Umbilical cord (tissue), 2 donors: ENCODE measurements around the gene MCTP2. TPM values are rescaled to one million over a fixed set of nuclear protein-coding genes. Genes with fewer than 3 reads are reported as not detected.

Source experiments
- DNase-seq: peaks from one replicate; pipeline ENCODE4 v3.0.0-alpha.2; 2015; ENCODE audit warnings: low spot score
- total RNA-seq: library from RNA; depleted of rRNA; stranded (reverse); fragments of >200 nt; gene quantifications from one replicate; pipeline ENCODE4 v1.2.3, GENCODE V29; 2014; ENCODE audit warnings: low replicate concordance; ENCODE audit not compliant: insufficient read depth

Gene MCTP2
- total RNA-seq, 1 donor from 2014 or later = 122 TPM

DNA sequence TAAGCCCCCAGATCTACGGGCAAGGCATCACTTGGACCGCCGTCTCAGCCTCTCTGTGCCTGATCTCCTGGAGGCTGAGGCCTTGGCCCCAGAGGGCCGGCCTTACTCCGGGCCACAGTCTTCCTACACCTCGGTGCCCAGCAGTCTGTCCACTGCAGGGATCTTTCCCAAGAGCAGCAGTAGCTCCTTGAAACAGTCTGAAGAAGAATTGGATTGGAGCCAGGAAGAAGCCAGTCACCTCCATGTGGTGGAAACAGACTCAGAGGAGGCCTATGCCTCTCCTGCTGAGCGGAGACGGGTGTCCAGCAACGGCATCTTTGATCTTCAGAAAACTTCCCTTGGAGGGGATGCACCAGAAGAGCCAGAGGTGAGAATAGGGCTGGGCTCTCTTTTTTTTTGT is 67.0 kb downstream of the MCTP2 start:
- no peak for DNase-seq

DNA sequence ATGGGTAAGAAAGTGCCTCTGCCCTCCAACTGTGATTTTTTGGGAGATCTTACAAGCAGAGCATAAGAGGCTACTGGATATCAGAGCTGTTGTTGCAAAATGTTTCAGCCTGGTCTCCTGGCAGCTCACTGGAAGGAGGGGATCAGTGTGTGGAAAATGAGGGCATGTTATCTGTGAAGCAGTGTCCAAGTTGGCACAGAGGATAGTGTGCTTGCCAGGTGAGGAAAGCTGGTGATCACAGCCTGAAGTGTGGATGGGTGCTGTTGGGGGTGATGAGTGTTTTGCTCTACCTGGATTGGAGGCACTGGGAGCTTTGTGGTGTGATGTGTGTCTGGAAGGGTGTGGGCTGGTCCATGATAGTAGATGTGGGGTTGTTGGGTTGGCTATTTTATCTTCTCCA is 69.3 kb downstream of the MCTP2 start:
- no peak for DNase-seq

DNA sequence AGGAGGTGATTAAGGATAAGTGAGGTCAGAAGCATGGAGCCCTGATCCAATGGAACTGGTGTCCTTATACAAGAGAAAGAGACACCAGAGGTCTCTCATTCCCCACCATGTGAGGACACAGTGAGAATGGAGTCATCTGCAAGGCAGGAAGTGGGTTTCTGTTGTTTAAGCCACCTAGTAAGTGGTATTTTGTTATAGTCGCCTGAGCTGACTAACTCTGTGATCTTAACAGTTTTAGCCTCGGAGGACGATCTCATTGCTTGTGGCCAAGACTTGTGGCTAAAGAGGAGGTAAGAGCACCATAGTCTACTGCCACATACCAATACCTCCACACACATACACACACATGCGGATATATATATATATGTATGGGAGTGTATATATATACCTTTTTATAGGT is 73.8 kb downstream of the MCTP2 start:
- no peak for DNase-seq

DNA sequence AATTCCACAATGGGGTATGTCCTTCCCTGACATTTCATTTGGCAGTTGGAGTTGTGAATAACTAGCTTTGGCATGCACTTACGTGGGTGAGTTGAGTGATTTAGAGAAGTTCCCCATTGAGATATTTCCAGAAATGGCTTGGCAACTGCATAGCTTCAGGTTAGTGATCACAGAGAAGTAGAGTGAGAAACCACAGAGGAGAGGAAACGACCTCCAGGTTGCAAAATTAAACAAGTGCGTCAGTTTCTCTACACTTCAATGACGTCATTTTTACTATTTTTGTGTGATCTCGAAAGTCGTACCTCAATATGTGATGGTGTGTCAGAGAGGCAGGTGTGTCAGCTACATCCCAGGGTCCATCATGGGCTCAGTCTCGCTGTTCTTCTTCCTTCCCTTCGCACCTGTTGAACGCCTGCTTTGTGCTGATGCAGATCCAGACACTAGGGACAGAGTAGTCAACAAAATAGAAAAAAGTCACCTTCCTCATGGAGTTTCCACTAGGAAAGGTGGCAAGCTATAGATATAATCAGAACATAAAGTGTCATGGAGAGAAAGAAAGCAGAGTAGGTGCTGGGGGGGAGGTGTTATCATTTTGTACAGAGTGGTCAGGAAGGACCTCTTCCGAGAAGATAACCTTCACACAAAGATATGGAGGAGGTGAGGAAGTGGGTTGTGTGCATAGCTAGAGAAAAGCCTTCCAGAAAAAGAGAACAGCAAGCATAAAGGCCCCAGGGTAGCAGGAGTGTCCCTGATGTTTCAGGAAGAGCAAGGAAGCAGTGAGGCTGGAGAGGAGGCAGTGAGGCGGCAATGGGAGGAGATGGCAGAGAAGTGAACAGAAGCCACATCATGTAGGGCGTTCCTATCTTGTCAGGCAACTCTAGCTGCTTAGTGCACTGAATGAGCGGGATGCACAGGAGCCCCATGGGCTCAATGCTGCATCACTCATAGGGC is 75.6 kb downstream of the MCTP2 start:
- no peak for DNase-seq

DNA sequence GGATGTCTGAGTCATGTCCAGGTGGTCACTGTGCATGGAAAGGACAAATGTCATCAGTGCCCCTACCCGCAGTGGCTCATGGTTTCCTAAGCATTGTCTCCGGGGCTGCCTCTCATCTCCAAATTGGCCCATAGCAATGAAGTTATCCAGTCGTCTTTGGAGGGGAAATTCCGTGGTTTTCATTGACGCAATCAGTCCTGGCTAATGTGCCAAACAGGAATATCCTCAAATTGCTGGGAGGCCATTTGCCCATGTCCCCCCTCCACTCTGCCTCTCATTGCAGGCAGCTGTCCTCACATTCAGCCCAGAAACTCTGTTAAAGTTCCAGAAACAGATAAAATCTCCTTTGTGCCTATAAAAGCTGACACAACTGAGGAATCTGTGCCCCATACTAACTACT is 81.6 kb downstream of the MCTP2 start:
- no peak for DNase-seq

- no peak for DNase-seq
Measured at GRCh38 chr15:94314639-94315038, 83.3 kb downstream of the MCTP2 start.

- DNase-seq = no peak
Measured at GRCh38 chr15:94317211-94317610, 85.8 kb downstream of the MCTP2 start.

DNA sequence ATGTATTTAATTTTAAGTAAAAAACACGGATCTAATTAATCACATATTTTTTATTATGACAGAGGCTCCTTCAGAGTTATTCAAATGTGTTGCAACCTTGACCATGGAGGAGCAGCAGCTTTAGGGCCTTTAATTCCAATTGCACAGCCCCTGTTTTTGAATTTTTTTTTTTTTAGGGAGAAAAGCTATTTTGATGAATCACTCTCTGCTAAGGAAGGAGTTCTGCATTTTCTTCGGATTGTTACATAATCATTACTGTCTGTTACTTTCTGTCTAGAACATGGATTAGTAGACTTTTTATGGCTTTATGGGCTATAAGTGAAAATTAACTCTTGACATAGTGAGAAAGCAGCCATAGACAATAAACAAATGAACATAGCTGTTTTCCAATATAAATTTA is 90.8 kb downstream of the MCTP2 start:
- peak; percentile 69 for DNase-seq

GRCh38 chr15:94323076-94323475 is 91.7 kb downstream of the MCTP2 start:
- no peak for DNase-seq

GRCh38 chr15:94324117-94324826 is 92.9 kb downstream of the MCTP2 start:
- DNase-seq = peak; percentile 68

DNA sequence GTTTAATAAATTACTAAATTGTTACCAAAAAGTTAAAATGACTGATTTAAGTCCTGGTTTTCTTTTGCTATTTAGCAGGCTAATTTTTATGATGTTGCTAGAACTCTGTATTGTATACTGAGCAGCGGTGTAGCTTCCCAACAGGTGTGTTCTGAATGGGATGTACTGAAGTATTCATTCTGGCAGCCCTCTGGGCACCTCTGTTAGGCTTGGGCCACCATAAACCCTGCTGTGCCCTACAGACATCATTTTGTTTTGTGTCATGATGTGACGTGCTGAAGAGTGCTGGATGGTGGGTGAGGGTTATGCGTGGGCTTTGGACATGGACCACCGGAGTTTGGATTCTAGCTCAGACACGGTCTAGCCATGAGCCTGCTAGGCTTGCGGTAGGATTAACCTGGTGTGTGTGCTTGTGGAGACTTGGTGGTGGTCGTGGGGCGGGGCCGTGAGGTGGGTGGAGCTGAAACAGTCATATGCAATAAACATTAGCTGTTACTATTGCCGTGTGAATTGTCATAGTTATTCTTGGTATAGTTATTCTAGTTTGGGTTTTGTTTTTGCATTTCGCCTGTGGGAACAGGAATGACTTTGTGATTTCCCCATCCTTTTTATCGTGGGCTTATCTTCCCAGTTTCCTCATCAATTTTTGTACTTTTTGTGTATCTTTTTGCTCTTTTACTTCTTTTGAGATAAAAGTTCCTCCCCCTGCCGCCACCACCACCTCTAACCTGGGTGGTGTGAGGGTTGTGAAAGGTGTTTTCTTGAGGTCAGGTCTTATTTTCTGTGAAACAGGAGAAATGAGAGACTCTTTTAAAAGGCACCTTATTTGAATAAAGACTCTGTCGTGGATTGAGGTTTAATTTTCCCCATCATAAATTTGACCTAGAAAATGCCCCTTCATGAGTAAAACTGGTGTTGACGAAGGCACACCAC is 93.7 kb downstream of the MCTP2 start:
- DNase-seq = no peak

DNA sequence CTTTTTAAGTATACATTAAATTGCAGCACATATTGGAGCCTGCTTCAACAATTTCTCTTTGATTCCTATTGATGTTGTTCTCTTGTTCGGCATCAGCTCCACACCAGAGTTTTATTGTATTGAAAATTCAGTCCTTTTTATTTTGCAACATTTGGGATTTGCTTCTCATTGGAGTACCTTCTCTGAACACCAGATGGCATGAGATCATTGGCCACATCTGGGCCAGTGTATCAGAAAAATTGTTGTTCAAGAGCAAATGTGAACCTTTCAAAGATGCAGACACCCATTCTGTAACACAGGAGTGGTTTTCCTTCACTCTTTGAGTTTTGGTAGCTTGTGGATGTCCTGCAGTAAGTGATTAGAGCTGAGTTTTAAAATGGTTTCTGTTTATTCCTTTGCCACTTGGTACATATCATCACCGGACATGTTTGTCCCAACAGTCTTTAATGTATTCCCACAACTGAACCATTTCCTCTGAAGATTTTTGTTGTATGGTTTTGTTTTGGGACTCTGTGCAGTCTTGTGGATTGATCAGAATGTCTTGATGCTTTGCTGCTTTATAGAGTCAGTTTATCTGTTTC is 96.1 kb downstream of the MCTP2 start:
- DNase-seq = peak; percentile 39

GRCh38 chr15:94331731-94332130 is 100.4 kb downstream of the MCTP2 start:
- DNase-seq = no peak

DNA sequence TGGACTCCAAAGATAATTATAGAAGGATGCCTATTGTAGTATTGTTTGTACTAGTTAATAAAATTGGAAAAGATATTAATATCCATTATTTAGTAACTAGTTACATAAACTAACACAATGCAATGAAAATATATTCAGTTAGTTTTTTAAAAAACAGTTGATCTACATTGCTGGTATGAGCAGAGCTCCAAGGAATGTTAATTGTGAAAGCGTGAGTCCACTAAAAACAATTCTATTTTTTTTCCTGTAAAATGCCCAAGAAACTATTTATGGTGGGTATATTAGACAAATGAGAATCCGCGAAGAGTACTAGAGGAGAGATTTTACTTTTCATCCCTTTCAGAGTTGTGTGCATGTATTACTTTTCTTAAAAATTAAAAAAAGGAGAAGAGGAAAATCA is 104.3 kb downstream of the MCTP2 start:
- DNase-seq = no peak

DNA sequence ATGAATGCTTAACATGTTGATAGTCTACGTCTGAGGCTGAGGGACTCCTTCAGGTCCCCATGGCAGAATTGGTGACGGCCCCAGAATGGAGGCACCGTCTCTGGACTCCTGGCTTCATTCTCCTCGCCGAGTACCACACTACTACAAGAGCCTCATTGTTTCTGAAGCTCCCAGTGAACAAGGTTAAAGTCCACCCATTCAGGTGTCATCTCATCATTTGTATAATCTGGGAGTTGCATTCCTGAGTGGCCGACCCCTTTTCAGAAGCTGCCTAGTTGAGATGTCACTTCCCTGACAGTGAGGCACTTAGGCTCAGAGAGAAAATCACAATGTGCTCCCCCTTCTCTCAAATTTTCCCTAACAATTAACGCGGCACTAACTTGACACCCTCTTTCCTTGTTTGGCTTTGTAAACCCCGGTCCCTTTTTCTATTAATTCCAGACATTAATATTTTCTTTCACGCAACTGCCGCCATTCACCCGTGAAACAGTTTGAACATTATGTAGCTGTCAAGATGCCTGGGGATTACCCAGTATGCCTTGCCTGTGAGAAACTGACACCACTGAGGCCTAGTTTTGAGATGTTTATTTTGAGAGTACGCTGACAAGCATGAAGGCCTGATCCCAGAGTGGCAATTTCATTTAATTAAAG is 105.6 kb downstream of the MCTP2 start:
- no peak for DNase-seq

- no peak for DNase-seq
Measured at GRCh38 chr15:94338243-94338846, 107.0 kb downstream of the MCTP2 start.

- peak; percentile 35 for DNase-seq
Measured at GRCh38 chr15:94346282-94346681, 114.9 kb downstream of the MCTP2 start.

DNA sequence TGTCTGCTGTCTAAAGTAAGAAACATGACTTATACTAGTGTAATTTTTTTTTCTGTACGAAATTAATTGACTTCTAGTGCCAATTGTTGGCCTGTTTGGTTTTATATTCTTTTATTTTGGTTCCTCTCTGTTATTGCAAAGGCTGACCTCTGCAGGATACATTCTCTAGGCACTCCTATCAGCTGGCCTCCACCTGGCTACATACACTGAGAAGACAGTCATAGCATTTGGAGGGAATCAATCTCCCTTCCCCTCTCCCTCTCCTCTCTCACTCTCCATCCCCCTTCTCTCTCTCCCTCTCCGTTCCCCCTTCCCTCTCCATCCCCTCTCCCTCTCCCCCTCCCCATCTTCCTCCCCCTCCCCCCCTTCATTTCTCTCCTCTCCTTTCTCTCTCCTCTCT is 116.7 kb downstream of the MCTP2 start:
- DNase-seq = no peak

GRCh38 chr15:94351031-94351535 is 119.7 kb downstream of the MCTP2 start:
- DNase-seq = peak; percentile 95
